SK-N-MC (cell line): ENCODE data around the gene SST.
"Not testable (repeated sequence)": the region's sequence is repeated elsewhere in the genome, so short reads cannot be mapped to it uniquely, and the experiment has no call there.

Experiments used
- DNase-seq: peaks from one replicate; pipeline ENCODE4 v3.0.0-alpha.2; 2011; ENCODE audit warnings: low read depth, low spot score
- H3K27ac ChIP-seq: fragments of 200-600 bp; sonication (generic); 2 replicates; pipeline ENCODE4 v1.5.1; 2016; ENCODE audit warnings: mixed run types
- H3K36me3 ChIP-seq: fragments of 200-600 bp; sonication (generic); 2 replicates; pipeline ENCODE4 v1.6.1; 2017; ENCODE audit warnings: antibody characterized with exemption, low read length, mixed read lengths; ENCODE audit not compliant: insufficient read depth
- H3K4me3 ChIP-seq: fragments of 200-600 bp; sonication (generic); 2 replicates; pipeline ENCODE4 v1.5.1; 2016
- H3K9ac ChIP-seq: fragments of 200-600 bp; sonication (generic); 2 replicates; pipeline ENCODE4 v1.8.0; 2017; ENCODE audit warnings: mixed run types, mixed read lengths; ENCODE audit not compliant: insufficient read length
- H3K9me3 ChIP-seq: fragments of 200-600 bp; sonication (generic); 2 replicates; pipeline ENCODE4 v1.6.1; 2017; ENCODE audit warnings: low read depth, mild to moderate bottlenecking, antibody characterized with exemption, low read length, moderate library complexity, mixed read lengths
- EZH2 ChIP-seq: fragments of 200-600 bp; sonication (generic); IDR thresholded peaks from one replicate; pipeline ENCODE4 v1.6.1; 2017; ENCODE audit warnings: antibody characterized with exemption
- FOXP2 ChIP-seq: optimal IDR thresholded peaks from 2 replicates; pipeline ENCODE3; 2011; ENCODE audit warnings: mild to moderate bottlenecking, moderate library complexity; ENCODE audit not compliant: insufficient read depth; ENCODE audit errors: extremely low read length, control extremely low read depth
- POLR2AphosphoS5 ChIP-seq: IDR thresholded peaks from 2 replicates; pipeline ENCODE4 v1.6.1; 2012; ENCODE audit warnings: mild to moderate bottlenecking, low read depth, low read length, borderline replicate concordance

SST gene

GRCh38 chr3:187693431-187693830 lies 23.2 kb upstream of the SST start:
- H3K27ac ChIP-seq = no peak overlapping the region
- no peaks in the 10 kb centered on the region for H3K36me3 ChIP-seq
- H3K4me3 ChIP-seq = no peak overlapping the region
- DNase-seq = no peak
- H3K9ac ChIP-seq = no peak overlapping the region
- no peaks in the 10 kb centered on the region for H3K9me3 ChIP-seq
- TF ChIP-seq EZH2 = no peak
- no peak for TF ChIP-seq POLR2AphosphoS5
- TF ChIP-seq FOXP2 = no peak

- H3K9ac ChIP-seq = no peak overlapping the region
- DNase-seq = no peak
- H3K9me3 ChIP-seq = no peaks in the 10 kb centered on the region
- TF ChIP-seq POLR2AphosphoS5 (no peak), EZH2 (no peak), FOXP2 (no peak)
- H3K27ac ChIP-seq = no peak overlapping the region
- H3K4me3 ChIP-seq = no peak overlapping the region
- H3K36me3 ChIP-seq = no peaks in the 10 kb centered on the region
Measured at GRCh38 chr3:187689984-187690383, 19.8 kb upstream of the SST start.

- no peak overlapping the region for H3K4me3 ChIP-seq
- no peak for TF ChIP-seq FOXP2
- H3K27ac ChIP-seq = no peak overlapping the region
- H3K9me3 ChIP-seq = no peaks in the 10 kb centered on the region
- H3K36me3 ChIP-seq = no peaks in the 10 kb centered on the region
- DNase-seq = no peak
- no peak overlapping the region for H3K9ac ChIP-seq
Measured at GRCh38 chr3:187686621-187687273, 16.6 kb upstream of the SST start.

- DNase-seq = no peak
- Histone ChIP-seq H3K9ac (no peak overlapping the region), H3K4me3 (no peak overlapping the region), H3K36me3 (no peaks in the 10 kb centered on the region), H3K9me3 (no peaks in the 10 kb centered on the region), H3K27ac (no peak overlapping the region)
- TF ChIP-seq EZH2 (no peak), POLR2AphosphoS5 (no peak), FOXP2 (no peak)
Measured at GRCh38 chr3:187685948-187686347, 15.8 kb upstream of the SST start.

- Histone ChIP-seq H3K36me3 (no peaks in the 10 kb centered on the region), H3K9me3 (no peaks in the 10 kb centered on the region), H3K27ac (no peak overlapping the region), H3K9ac (no peak overlapping the region), H3K4me3 (no peak overlapping the region)
- TF ChIP-seq EZH2 = no peak
- TF ChIP-seq FOXP2 = no peak
- TF ChIP-seq POLR2AphosphoS5 = no peak
- DNase-seq = no peak
Measured at GRCh38 chr3:187684880-187685279, 14.7 kb upstream of the SST start.

GRCh38 chr3:187684444-187684843 lies 14.2 kb upstream of the SST start:
- H3K9ac ChIP-seq = no peak overlapping the region
- TF ChIP-seq EZH2 (no peak), FOXP2 (no peak), POLR2AphosphoS5 (no peak)
- H3K36me3 ChIP-seq = no peaks in the 10 kb centered on the region
- H3K4me3 ChIP-seq = no peak overlapping the region
- DNase-seq = no peak
- H3K27ac ChIP-seq = no peak overlapping the region
- no peaks in the 10 kb centered on the region for H3K9me3 ChIP-seq

- H3K9ac ChIP-seq, H3K27ac ChIP-seq, H3K4me3 ChIP-seq, H3K9me3 ChIP-seq, DNase-seq, H3K36me3 ChIP-seq: not testable (repeated sequence)
Measured at GRCh38 chr3:187681756-187682155, 11.6 kb upstream of the SST start.

GRCh38 chr3:187679638-187680396 lies 9.6 kb upstream of the SST start:
- Histone ChIP-seq H3K27ac (no peak overlapping the region), H3K36me3 (no peaks in the 10 kb centered on the region), H3K4me3 (no peak overlapping the region), H3K9me3 (no peaks in the 10 kb centered on the region), H3K9ac (no peak overlapping the region)
- DNase-seq = peak; percentile 45
- TF ChIP-seq EZH2 (no peak), POLR2AphosphoS5 (no peak), FOXP2 (no peak)
